ENCODE measurements around the gene STPG1.

DNA sequence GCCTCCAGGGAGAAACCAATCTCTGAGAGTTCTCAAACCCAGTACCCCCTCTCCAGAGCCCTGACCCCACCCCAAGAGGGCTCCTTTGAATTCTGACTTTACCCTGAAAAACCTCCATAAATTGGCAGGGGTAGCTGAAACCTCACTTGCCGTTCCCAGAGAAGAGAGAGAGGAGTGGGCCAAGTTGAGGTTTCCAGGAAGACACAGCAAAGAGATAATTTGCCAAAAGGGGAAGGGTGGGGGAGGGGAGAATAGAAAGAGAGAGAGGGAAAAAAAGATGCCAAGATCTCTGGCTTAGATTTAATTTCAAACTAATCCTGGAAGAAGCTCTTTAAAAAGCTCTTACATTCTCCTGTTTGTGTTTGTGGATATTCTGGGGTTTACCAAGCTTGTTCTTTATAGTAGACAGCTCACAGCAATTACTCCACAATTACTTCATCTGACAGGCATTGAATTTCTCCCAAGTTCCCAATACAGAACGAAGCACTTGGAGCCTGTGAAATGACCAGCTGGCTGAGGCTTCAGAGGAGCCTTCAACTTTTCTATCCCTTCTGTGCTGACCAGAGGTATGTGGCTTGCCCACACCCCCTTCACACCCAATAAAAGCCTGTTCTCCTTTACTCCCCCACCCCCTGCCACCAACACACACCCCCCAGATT, 95.5 kb downstream of the STPG1 start:
- TF ChIP-seq, protein P1, sequence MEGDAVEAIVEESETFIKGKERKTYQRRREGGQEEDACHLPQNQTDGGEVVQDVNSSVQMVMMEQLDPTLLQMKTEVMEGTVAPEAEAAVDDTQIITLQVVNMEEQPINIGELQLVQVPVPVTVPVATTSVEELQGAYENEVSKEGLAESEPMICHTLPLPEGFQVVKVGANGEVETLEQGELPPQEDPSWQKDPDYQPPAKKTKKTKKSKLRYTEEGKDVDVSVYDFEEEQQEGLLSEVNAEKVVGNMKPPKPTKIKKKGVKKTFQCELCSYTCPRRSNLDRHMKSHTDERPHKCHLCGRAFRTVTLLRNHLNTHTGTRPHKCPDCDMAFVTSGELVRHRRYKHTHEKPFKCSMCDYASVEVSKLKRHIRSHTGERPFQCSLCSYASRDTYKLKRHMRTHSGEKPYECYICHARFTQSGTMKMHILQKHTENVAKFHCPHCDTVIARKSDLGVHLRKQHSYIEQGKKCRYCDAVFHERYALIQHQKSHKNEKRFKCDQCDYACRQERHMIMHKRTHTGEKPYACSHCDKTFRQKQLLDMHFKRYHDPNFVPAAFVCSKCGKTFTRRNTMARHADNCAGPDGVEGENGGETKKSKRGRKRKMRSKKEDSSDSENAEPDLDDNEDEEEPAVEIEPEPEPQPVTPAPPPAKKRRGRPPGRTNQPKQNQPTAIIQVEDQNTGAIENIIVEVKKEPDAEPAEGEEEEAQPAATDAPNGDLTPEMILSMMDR (tag by site-specific recombination; IDR thresholded peaks at IDR 0.05): no peak
- TF ChIP-seq, protein P2, sequence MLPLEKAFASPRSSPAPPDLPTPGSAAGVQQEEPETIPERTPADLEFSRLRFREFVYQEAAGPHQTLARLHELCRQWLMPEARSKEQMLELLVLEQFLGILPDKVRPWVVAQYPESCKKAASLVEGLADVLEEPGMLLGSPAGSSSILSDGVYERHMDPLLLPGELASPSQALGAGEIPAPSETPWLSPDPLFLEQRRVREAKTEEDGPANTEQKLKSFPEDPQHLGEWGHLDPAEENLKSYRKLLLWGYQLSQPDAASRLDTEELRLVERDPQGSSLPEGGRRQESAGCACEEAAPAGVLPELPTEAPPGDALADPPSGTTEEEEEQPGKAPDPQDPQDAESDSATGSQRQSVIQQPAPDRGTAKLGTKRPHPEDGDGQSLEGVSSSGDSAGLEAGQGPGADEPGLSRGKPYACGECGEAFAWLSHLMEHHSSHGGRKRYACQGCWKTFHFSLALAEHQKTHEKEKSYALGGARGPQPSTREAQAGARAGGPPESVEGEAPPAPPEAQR (tag by site-specific recombination; IDR thresholded peaks at IDR 0.05): no peak
- TF ChIP-seq ZNF24 (tag by site-specific recombination; IDR thresholded peaks at IDR 0.05) (no peak), ZNF404 (tag by site-specific recombination; IDR thresholded peaks at IDR 0.05) (no peak), ZNF664 (tag by site-specific recombination; IDR thresholded peaks at IDR 0.05) (no peak), SP2 (tag by site-specific recombination; IDR thresholded peaks at IDR 0.05) (no peak), ZBTB21 (tag by site-specific recombination; IDR thresholded peaks at IDR 0.05) (no peak)

Data from HEK293 (cell line).